Mesendoderm (in vitro differentiated cells): ENCODE measurements around the gene CRELD2.

Experiments used
- DNase-seq: peaks from one replicate; pipeline ENCODE4 v3.0.0; 2013
- H2AK5ac ChIP-seq: 2 replicates; pipeline ENCODE4 v1.6.1; 2013; ENCODE audit warnings: low read length, inconsistent platforms
- H2BK120ac ChIP-seq: 2 replicates; pipeline ENCODE4 v1.6.1; 2013; ENCODE audit warnings: low read depth, mild to moderate bottlenecking, low read length, moderate library complexity, mixed read lengths
- H2BK15ac ChIP-seq: replicated peaks from 2 replicates; pipeline ENCODE4 v1.6.1; 2013; ENCODE audit warnings: low read depth, mild to moderate bottlenecking, moderate library complexity
- H2BK5ac ChIP-seq: 2 replicates; pipeline ENCODE4 v1.6.1; 2013; ENCODE audit warnings: low read length, inconsistent platforms
- H3K18ac ChIP-seq: 2 replicates; pipeline ENCODE4 v1.6.1; 2013; ENCODE audit warnings: mild to moderate bottlenecking, low read length, mixed read lengths
- H3K23ac ChIP-seq: one replicate; pipeline ENCODE4 v1.6.1; 2013; ENCODE audit warnings: low read length
- H3K27ac ChIP-seq: 2 replicates; pipeline ENCODE4 v1.5.1; 2013; ENCODE audit warnings: low read depth, mild to moderate bottlenecking, inconsistent platforms, low read length, moderate library complexity
- H3K27me3 ChIP-seq: 2 replicates; pipeline ENCODE4 v1.6.1; 2013; ENCODE audit warnings: low read length, control low read depth, mild to moderate bottlenecking, inconsistent platforms; ENCODE audit not compliant: insufficient read depth, poor library complexity
- H3K36me3 ChIP-seq: 2 replicates; pipeline ENCODE4 v1.6.1; 2013; ENCODE audit warnings: low read length, inconsistent platforms; ENCODE audit not compliant: control insufficient read depth, insufficient read depth
- H3K4ac ChIP-seq: one replicate; pipeline ENCODE4 v1.6.1; 2013; ENCODE audit warnings: low read depth, mild to moderate bottlenecking, low read length, moderate library complexity
- H3K4me1 ChIP-seq: 2 replicates; pipeline ENCODE4 v1.6.1; 2013; ENCODE audit warnings: low read depth, low read length, inconsistent platforms; ENCODE audit not compliant: control insufficient read depth
- H3K4me2 ChIP-seq: 2 replicates; pipeline ENCODE4 v1.6.1; 2013; ENCODE audit warnings: low read length
- H3K4me3 ChIP-seq: 2 replicates; pipeline ENCODE4 v1.5.1; 2013; ENCODE audit warnings: mild to moderate bottlenecking, low read length
- H3K56ac ChIP-seq: one replicate; pipeline ENCODE4 v1.6.1; 2013; ENCODE audit warnings: low read length
- H3K79me1 ChIP-seq: 2 replicates; pipeline ENCODE4 v1.6.1; 2013; ENCODE audit warnings: low read length, inconsistent platforms
- H3K79me2 ChIP-seq: 2 replicates; pipeline ENCODE4 v1.6.1; 2013; ENCODE audit warnings: mild to moderate bottlenecking, low read length; ENCODE audit not compliant: control insufficient read depth, insufficient read depth
- H3K9ac ChIP-seq: 2 replicates; pipeline ENCODE4 v1.6.1; 2013; ENCODE audit warnings: low read length, inconsistent platforms
- H4K5ac ChIP-seq: one replicate; pipeline ENCODE4 v1.6.1; 2013; ENCODE audit warnings: low read length
- H4K8ac ChIP-seq: one replicate; pipeline ENCODE4 v1.6.1; 2013; ENCODE audit warnings: low read depth, mild to moderate bottlenecking, control low read depth, low read length, moderate library complexity
- WGBS: extraction: QIAGEN DNeasy Blood & Tissue Kit; methylation state at CpG from one replicate; pipeline ENCODE4 v1.1.7; 2013; ENCODE audit warnings: low lambda C conversion rate, missing lambda C conversion rate; ENCODE audit not compliant: insufficient coverage; ENCODE audit errors: extremely low coverage; 5-methylcytosine and 5-hydroxymethylcytosine counted together

The CRELD2 gene

DNA sequence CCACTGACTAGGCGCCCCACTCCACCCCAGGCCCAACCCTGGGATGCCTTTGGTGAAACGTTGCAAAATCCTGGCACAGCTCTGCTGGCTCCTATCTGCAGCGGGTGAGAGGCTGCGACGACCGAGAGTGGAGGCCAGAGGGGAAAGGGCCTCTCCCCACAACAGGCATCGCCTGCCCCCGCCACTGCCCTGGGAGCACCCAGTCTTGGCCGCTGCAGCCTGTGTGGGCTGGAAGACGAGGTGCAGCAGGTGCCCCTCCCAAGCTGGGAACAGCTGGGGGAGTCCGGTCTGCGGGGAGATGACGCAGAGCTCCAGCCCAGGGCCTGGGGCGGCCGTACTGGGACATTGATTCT lies 38.0 kb downstream of the CRELD2 start:
- Histone ChIP-seq H3K36me3 (no peaks in the 10 kb centered on the region), H3K27ac (no peak overlapping the region)
- no CpG with 5 or more reads among the region's 15 CpGs for WGBS

DNA sequence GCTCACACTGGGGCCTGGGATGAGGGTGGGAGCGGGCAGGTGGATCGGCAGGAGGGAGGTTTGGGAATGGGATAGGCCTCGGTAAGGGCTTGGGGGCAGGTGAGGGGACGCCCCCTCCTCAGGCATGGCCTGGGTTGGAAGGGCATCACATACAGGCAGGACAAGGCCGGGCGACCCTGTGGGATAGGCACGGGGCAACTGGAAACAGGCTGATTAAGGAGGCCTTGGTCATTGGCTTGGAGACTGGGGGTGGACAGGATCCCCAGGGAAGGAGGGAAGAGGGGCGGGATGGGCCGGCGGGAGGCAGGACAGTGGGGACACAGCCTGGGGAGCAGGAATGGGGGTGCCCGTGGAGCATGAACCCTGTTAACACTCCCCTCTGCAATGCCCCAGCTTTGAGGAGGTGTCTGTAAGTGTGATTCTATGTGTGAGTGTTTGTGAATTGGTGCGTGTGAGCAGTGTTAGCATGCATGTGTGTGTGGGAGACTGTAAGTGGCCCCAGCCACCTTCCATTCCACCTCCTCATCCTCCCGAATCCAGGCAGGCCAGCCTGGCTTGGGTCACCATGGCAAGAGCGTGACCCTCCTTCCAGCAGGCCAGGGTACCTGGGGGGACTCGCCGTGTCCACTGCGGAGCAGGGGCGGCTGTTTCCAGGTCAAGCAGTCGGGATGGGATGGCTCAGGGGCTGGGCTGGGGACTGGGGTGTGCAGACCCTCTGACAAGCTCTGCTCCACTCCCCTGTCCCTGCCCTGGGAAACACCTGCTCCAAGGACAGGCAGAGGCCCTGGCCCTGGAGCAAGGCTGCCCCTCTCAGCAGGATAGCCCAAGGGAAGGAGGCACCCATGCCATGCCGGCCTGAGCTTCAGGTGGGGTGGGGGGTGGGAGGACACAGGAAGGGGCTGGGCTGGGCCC lies 38.7 kb downstream of the CRELD2 start:
- Histone ChIP-seq H3K27me3 (no peaks in the 10 kb centered on the region), H3K36me3 (no peaks in the 10 kb centered on the region), H3K18ac (no peak overlapping the region), H4K8ac (no peak overlapping the region), H3K27ac (no peak overlapping the region), H3K56ac (no peak overlapping the region), H3K23ac (no peak overlapping the region), H2BK15ac (no peak overlapping the region), H2BK5ac (no peak overlapping the region), H3K4me2 (no peak overlapping the region), H3K4me3 (no peak overlapping the region), H3K79me1 (no peaks in the 10 kb centered on the region), H4K5ac (no peak overlapping the region), H3K4ac (no peak overlapping the region), H3K9ac (no peak overlapping the region), H2BK120ac (no peak overlapping the region), H3K79me2 (peaks cover 4% of the 10 kb centered on the region), H3K4me1 (no peaks in the 10 kb centered on the region), H2AK5ac (no peak overlapping the region)
- WGBS, result no CpG with 5 or more reads among the region's 20 CpGs
- no peak for DNase-seq

More for the DNA sequence above, 38.0 kb downstream of the CRELD2 start:
- Histone ChIP-seq H3K4ac (no peak overlapping the region), H2BK120ac (no peak overlapping the region), H2BK15ac (no peak overlapping the region), H3K4me2 (no peak overlapping the region), H3K4me1 (no peaks in the 10 kb centered on the region), H3K18ac (no peak overlapping the region), H2BK5ac (no peak overlapping the region), H4K8ac (no peak overlapping the region), H3K56ac (no peak overlapping the region), H4K5ac (no peak overlapping the region), H3K27me3 (no peaks in the 10 kb centered on the region), H3K79me1 (no peaks in the 10 kb centered on the region), H3K9ac (no peak overlapping the region), H3K4me3 (no peak overlapping the region), H2AK5ac (no peak overlapping the region), H3K79me2 (no peaks in the 10 kb centered on the region), H3K23ac (no peak overlapping the region)
- DNase-seq, result no peak

DNA sequence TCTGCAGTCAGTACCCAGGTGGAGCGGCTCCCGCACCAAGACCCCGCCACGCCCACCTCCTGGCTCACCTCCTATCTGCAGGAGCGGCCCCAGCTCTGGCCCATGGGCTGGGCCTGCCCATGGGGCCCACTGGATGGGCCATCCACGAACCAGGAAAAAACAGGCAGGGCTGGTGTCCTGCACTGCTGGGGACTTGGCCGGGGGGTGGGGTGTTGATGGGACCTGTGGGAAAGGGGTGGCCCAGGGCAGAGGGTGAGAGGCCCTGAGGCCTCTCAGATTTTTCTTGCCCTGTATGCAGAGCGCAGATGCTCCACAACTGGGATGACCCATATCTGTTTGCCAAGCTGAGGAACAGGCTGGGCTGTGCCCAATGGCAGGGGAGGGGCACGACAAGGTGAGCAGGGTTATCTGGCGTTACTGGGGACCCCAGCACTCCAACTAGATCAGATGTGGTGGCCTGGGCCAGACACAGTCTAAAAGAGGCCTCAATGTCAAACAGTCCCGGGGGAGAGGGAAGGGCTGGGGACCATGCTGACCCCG lies 39.5 kb downstream of the CRELD2 start:
- Histone ChIP-seq H4K5ac (no peak overlapping the region), H3K4me3 (no peak overlapping the region), H2AK5ac (no peak overlapping the region), H2BK120ac (no peak overlapping the region), H3K23ac (no peak overlapping the region), H3K36me3 (no peaks in the 10 kb centered on the region), H3K4me1 (peaks cover 2% of the 10 kb centered on the region), H2BK5ac (no peak overlapping the region), H3K4me2 (no peak overlapping the region), H3K79me2 (peaks cover 4% of the 10 kb centered on the region), H2BK15ac (no peak overlapping the region), H3K9ac (no peak overlapping the region), H3K27ac (no peak overlapping the region), H4K8ac (no peak overlapping the region), H3K56ac (no peak overlapping the region), H3K18ac (no peak overlapping the region), H3K79me1 (peaks cover under 1% of the 10 kb centered on the region), H3K27me3 (no peaks in the 10 kb centered on the region), H3K4ac (no peak overlapping the region)
- no peak for DNase-seq
- WGBS, result no CpG with 5 or more reads among the region's 12 CpGs

DNA sequence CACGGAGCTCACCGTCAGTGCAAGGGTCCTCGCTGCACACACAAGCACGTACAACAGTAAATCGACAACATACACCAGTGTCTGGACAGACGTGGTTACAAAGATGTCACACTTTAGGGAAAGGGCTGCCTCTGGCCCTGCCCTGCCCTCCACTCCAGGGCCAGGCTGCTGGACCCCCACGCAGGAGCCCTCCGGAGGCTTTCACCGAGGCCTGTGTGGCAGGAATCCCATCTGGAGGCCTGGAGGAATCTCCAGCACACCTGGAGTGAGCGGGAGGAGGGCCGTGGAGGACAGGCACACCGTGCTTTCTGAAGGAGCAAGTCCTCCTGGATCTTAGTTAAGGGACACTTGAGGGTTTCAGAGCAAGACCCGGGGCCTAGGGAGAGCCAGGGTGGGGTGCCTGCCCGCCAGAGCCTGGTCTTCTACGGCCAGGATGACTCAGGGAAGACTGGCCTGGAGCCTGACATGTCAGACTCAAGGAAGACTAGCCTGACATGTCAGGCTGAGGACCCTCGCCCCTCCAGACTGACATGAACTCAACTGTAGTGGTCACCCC lies 40.0 kb downstream of the CRELD2 start:
- H3K56ac ChIP-seq, result no peak overlapping the region
- WGBS, result no CpG with 5 or more reads among the region's 16 CpGs
- H3K4me2 ChIP-seq, result no peak overlapping the region
- H3K79me1 ChIP-seq, result peaks cover 2% of the 10 kb centered on the region
- H3K79me2 ChIP-seq, result peaks cover 4% of the 10 kb centered on the region
- H3K4me3 ChIP-seq, result no peak overlapping the region
- DNase-seq, result no peak
- H3K27ac ChIP-seq, result no peak overlapping the region
- H2BK120ac ChIP-seq, result no peak overlapping the region
- peaks cover 2% of the 10 kb centered on the region for H3K4me1 ChIP-seq
- H3K9ac ChIP-seq, result no peak overlapping the region
- H4K5ac ChIP-seq, result no peak overlapping the region
- H3K27me3 ChIP-seq, result no peaks in the 10 kb centered on the region
- no peak overlapping the region for H2AK5ac ChIP-seq
- no peaks in the 10 kb centered on the region for H3K36me3 ChIP-seq
- no peak overlapping the region for H3K4ac ChIP-seq
- no peak overlapping the region for H2BK5ac ChIP-seq
- no peak overlapping the region for H2BK15ac ChIP-seq
- no peak overlapping the region for H3K23ac ChIP-seq
- no peak overlapping the region for H3K18ac ChIP-seq
- no peak overlapping the region for H4K8ac ChIP-seq

DNA sequence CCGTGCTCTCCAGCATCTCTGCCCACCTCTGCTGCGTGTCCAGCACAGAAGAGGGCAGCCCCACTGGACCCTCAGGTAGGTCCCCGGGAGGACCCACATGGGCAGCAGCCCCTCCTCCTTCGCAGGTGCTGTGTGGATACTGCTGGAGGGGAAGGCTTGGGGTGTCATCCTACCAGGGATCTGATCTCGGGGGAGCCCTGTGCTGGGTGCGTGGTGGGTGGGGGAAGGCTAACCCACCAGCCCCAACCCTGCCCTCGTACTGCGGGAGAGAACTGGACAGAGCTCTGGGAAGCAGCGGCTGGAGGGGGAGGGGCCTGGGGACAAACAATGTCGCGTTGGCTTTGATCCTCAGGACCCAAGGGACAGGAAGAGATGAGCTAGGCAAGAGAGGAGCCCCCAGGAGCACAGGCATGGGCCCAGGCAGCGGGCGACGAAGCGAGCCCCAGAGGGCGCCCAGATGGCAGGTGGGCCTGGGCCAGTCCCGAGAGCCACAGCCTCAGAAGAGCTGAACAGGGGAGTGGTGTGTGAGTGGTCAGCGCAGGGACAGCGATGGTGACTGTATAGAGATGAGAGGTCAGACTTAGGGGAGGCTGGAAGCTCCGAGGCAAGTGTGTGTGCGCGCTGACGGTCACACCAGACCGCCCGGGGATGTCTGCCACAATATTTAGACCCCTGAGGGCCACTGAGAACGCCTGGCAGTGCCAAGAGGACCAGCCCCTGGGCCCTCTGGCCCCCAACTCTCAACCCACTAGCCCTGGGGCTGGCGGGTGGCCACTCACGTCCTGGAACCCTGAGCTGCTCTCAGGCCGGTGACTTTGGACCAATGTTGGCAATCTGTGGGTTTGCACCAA lies 40.7 kb downstream of the CRELD2 start:
- no peak overlapping the region for H3K18ac ChIP-seq
- H3K56ac ChIP-seq, result no peak overlapping the region
- H3K4me3 ChIP-seq, result no peak overlapping the region
- H4K8ac ChIP-seq, result no peak overlapping the region
- no peak for DNase-seq
- peaks cover 4% of the 10 kb centered on the region for H3K79me2 ChIP-seq
- H4K5ac ChIP-seq, result no peak overlapping the region
- H3K23ac ChIP-seq, result no peak overlapping the region
- H3K4ac ChIP-seq, result no peak overlapping the region
- H3K4me2 ChIP-seq, result no peak overlapping the region
- H3K27me3 ChIP-seq, result no peaks in the 10 kb centered on the region
- no CpG with 5 or more reads among the region's 29 CpGs for WGBS
- no peak overlapping the region for H2BK5ac ChIP-seq
- H2BK120ac ChIP-seq, result no peak overlapping the region
- no peak overlapping the region for H3K9ac ChIP-seq
- H3K36me3 ChIP-seq, result no peaks in the 10 kb centered on the region
- H2AK5ac ChIP-seq, result no peak overlapping the region
- no peak overlapping the region for H2BK15ac ChIP-seq
- H3K27ac ChIP-seq, result no peak overlapping the region
- peaks cover 2% of the 10 kb centered on the region for H3K4me1 ChIP-seq
- peaks cover 2% of the 10 kb centered on the region for H3K79me1 ChIP-seq
